ENCODE results near the gene STARD3. TPM values are rescaled to one million over a fixed set of nuclear protein-coding genes. Genes with fewer than 3 reads are reported as not detected.

STARD3 gene
- total and polyA plus RNA-seq, 2 experiments from 2014 or later: 61.6 to 90.3 TPM

Other genes with a start within 250 kb of the STARD3 start
- gene FBXL20, start 235.5 kb upstream of the STARD3 start, total RNA-seq: 11.2 and 11.6 TPM in 2 replicates
- gene FBXL20, start 235.5 kb upstream of the STARD3 start, polyA plus RNA-seq: 2.7 and 8.0 TPM in 2 replicates
- gene MED1, start 185.9 kb upstream of the STARD3 start, total RNA-seq: 22.8 and 25.0 TPM in 2 replicates
- gene MED1, start 185.9 kb upstream of the STARD3 start, polyA plus RNA-seq: 7.3 and 8.7 TPM in 2 replicates
- gene CDK12, start 175.7 kb upstream of the STARD3 start, total RNA-seq: 33.8 and 41.3 TPM in 2 replicates
- gene CDK12, start 175.7 kb upstream of the STARD3 start, polyA plus RNA-seq: 7.7 and 10.2 TPM in 2 replicates
- gene NEUROD2, start 29.2 kb upstream of the STARD3 start, total RNA-seq: not detected in 2 replicates
- gene NEUROD2, start 29.2 kb upstream of the STARD3 start, polyA plus RNA-seq: not detected in 2 replicates
- 1.5 TPM in 2 replicates for gene PPP1R1B, start 10.2 kb upstream of the STARD3 start, total RNA-seq
- 3.7 TPM in 2 replicates for gene PPP1R1B, start 10.2 kb upstream of the STARD3 start, polyA plus RNA-seq
- gene TCAP, start 28.2 kb downstream of the STARD3 start, total RNA-seq: 0.90 and 1.0 TPM in 2 replicates
- gene TCAP, start 28.2 kb downstream of the STARD3 start, polyA plus RNA-seq: 0.64 and 0.66 TPM in 2 replicates
- 51.9 and 64.5 TPM in 2 replicates for gene PNMT, start 31.3 kb downstream of the STARD3 start, total RNA-seq
- gene PNMT, start 31.3 kb downstream of the STARD3 start, polyA plus RNA-seq: 203 and 204 TPM in 2 replicates
- 26.8 and 33.0 TPM in 2 replicates for gene PGAP3, start 50.9 kb downstream of the STARD3 start, total RNA-seq
- 35.4 and 35.6 TPM in 2 replicates for gene PGAP3, start 50.9 kb downstream of the STARD3 start, polyA plus RNA-seq
- gene ERBB2, start 62.9 kb downstream of the STARD3 start, total RNA-seq: 77.7 and 93.1 TPM in 2 replicates
- 72.9 and 76.4 TPM in 2 replicates for gene ERBB2, start 62.9 kb downstream of the STARD3 start, polyA plus RNA-seq
- 37.2 and 72.6 TPM in 2 replicates for gene MIEN1, start 93.4 kb downstream of the STARD3 start, total RNA-seq
- 129 and 133 TPM in 2 replicates for gene MIEN1, start 93.4 kb downstream of the STARD3 start, polyA plus RNA-seq
- 19.0 and 22.8 TPM in 2 replicates for gene GRB7, start 100.8 kb downstream of the STARD3 start, total RNA-seq
- gene GRB7, start 100.8 kb downstream of the STARD3 start, polyA plus RNA-seq: 29.4 and 29.7 TPM in 2 replicates
- under 0.01 TPM in 1 of 2 replicates, not detected in the other for gene IKZF3, start 227.2 kb downstream of the STARD3 start, total RNA-seq
- gene IKZF3, start 227.2 kb downstream of the STARD3 start, polyA plus RNA-seq: not detected in 2 replicates
- not detected in 2 replicates for gene ZPBP2, start 231.1 kb downstream of the STARD3 start, total RNA-seq
- gene ZPBP2, start 231.1 kb downstream of the STARD3 start, polyA plus RNA-seq: not detected in 2 replicates

Measured in hepatocyte (in vitro differentiated cells).